Activated T-cell treated with anti-CD3 and anti-CD28 coated beads, Interleukin-2, amount 50 U/mL, for 4 hours (primary cell): ENCODE results near the gene CCDC18. TPM values are rescaled to one million over a fixed set of nuclear protein-coding genes. Genes with fewer than 3 reads are reported as not detected.
"Not testable (repeated sequence)": the region's sequence is repeated elsewhere in the genome, so short reads cannot be mapped to it uniquely, and the experiment has no call there.

Experiments used
- ATAC-seq, 2 donors: fragments of 200-7000 bp; cut with Tn5 transposase; one replicate each; pipeline ENCODE4 v1.10.0; 2021
- DNase-seq: peaks from one replicate; pipeline ENCODE4 v3.0.0-alpha.2; 2020
- H3K27me3 Mint-ChIP-seq: one replicate; pipeline ENCODE4 v1.8.0; 2021; ENCODE audit warnings: low read depth, mixed read lengths
- H3K36me3 Mint-ChIP-seq: one replicate; pipeline ENCODE4 v1.8.0; 2022; ENCODE audit warnings: mixed read lengths; ENCODE audit not compliant: insufficient read depth
- H3K4me1 Mint-ChIP-seq: one replicate; pipeline ENCODE4 v1.8.0; 2021; ENCODE audit warnings: low read depth, mixed read lengths
- H3K4me3 Mint-ChIP-seq: one replicate; pipeline ENCODE4 v1.8.0; 2021; ENCODE audit warnings: mild to moderate bottlenecking, moderate library complexity, mixed read lengths
- H3K9me3 Mint-ChIP-seq: one replicate; pipeline ENCODE4 v1.8.0; 2021; ENCODE audit warnings: mixed read lengths
- total RNA-seq, 3 donors: library from RNA; stranded (reverse); gene quantifications; one replicate each; pipeline ENCODE4 v1.2.1, GENCODE V29; 2021

Gene CCDC18
- total RNA-seq, 3 donors from 2014 or later, result 4.6 to 8.3 (median 8.1) TPM

GRCh38 chr1:93155335-93155734, 25.2 kb upstream of the CCDC18 start:
- H3K4me3 Mint-ChIP-seq, result no peak overlapping the region

DNA sequence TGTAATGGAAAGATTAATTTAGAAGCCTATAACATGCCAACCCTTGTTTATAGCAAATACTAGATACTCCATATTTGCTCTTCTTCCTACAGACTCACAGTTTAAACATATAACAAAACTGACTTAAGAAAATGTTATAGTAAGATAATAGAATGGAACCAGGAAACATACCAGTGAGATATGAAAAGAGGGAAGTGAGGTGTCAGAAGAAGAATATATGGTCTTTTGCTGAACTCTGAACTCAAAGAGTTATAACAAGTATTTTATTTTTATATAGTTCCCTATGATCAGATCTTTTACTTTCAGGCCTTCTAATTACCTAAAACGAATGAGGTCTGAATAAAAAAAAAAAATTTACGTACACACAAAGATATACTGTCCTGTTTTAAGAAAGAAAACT, 21.2 kb upstream of the CCDC18 start:
- H3K4me3 Mint-ChIP-seq, result no peak overlapping the region
- H3K36me3 Mint-ChIP-seq, result peaks cover 28% of the 10 kb centered on the region
- H3K4me1 Mint-ChIP-seq, result peaks cover 34% of the 10 kb centered on the region
- no peaks in the 10 kb centered on the region for H3K9me3 Mint-ChIP-seq
- H3K27me3 Mint-ChIP-seq, result no peaks in the 10 kb centered on the region
- DNase-seq (no peak), ATAC-seq (no peak)

More at GRCh38 chr1:93155335-93155734, 25.2 kb upstream of the CCDC18 start:
- peaks cover 18% of the 10 kb centered on the region for H3K4me1 Mint-ChIP-seq
- H3K27me3 Mint-ChIP-seq, result no peaks in the 10 kb centered on the region
- ATAC-seq (peak; percentile 32 to 37), DNase-seq (no peak)
- H3K9me3 Mint-ChIP-seq, result no peaks in the 10 kb centered on the region
- H3K36me3 Mint-ChIP-seq, result peaks cover 28% of the 10 kb centered on the region

DNA sequence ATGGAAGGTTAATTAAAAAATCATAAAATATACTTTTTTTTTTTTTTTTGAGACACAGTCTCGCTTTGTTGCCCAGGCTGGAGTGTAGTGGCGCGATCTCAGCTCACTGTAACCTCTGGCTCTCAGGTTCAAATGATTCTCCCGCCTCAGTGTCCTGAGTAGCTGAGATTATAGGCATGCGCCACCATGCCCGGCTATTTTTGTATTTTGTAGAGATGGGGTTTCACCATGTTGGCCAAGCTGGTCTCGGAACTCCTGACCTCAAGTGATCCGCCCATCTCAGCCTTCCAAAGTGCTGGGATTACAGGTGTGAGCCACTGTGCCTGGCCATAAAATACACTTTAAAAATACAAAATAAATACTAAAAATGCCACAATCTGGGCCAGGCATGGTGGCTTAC, 17.2 kb upstream of the CCDC18 start:
- not testable (repeated sequence) for H3K27me3 Mint-ChIP-seq, H3K4me3 Mint-ChIP-seq, DNase-seq, H3K9me3 Mint-ChIP-seq, ATAC-seq
- Mint-ChIP-seq H3K4me1 (peaks cover 49% of the 10 kb centered on the region), H3K36me3 (peaks cover 41% of the 10 kb centered on the region)

DNA sequence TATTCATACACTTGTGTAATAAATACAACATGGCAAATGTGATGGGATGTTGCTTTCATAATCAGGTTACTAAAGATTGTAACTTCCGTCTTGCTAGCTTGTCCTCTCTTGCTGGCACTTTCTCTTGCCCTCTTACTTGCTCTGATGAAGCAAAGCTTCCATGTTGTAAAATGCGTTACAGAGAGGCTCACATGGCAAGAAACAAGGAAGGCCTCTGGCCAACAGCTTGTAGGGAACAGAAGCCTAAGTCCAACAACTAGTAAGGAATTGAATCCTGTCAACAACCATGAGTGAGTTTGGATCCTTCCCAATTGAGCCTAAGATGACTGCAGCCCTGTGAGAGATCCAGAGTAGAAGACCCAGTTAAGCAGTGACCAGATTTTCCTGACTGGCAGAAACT, 15.7 kb upstream of the CCDC18 start:
- H3K4me3 Mint-ChIP-seq, result no peak overlapping the region
- peaks cover 58% of the 10 kb centered on the region for H3K4me1 Mint-ChIP-seq
- DNase-seq, result no peak
- H3K27me3 Mint-ChIP-seq, result no peaks in the 10 kb centered on the region
- no peak for ATAC-seq
- H3K36me3 Mint-ChIP-seq, result peaks cover 42% of the 10 kb centered on the region
- H3K9me3 Mint-ChIP-seq, result peaks cover 4% of the 10 kb centered on the region

DNA sequence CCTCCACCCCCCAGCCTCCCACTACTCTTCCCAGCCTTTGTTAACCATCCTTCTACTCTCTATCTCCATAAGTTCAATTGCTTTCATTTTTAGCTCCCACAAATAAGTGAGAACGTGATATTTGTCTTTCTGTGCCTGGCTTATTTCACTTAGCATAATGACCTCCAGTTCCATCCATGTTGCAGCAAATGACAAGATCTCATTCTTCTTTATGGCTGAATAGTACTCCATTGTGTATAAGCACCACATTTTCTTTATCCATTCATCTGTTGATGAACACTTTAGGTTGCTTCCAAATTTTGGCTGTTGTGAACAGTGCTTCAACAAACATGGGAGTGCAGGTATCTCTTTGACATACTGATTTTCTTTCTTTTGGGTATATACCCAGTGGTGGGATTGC, 14.6 kb upstream of the CCDC18 start:
- DNase-seq, H3K4me3 Mint-ChIP-seq, ATAC-seq, H3K9me3 Mint-ChIP-seq, H3K27me3 Mint-ChIP-seq: not testable (repeated sequence)
- peaks cover 59% of the 10 kb centered on the region for H3K4me1 Mint-ChIP-seq
- peaks cover 41% of the 10 kb centered on the region for H3K36me3 Mint-ChIP-seq

GRCh38 chr1:93167006-93167405, 13.5 kb upstream of the CCDC18 start:
- peaks cover 4% of the 10 kb centered on the region for H3K9me3 Mint-ChIP-seq
- no peaks in the 10 kb centered on the region for H3K27me3 Mint-ChIP-seq
- H3K4me3 Mint-ChIP-seq, result no peak overlapping the region
- peaks cover 60% of the 10 kb centered on the region for H3K4me1 Mint-ChIP-seq
- H3K36me3 Mint-ChIP-seq, result peaks cover 37% of the 10 kb centered on the region
- ATAC-seq, result no peak
- no peak for DNase-seq

GRCh38 chr1:93170141-93170678, 10.3 kb upstream of the CCDC18 start:
- not testable (repeated sequence) for H3K27me3 Mint-ChIP-seq, DNase-seq, H3K4me3 Mint-ChIP-seq, H3K9me3 Mint-ChIP-seq
- peak in 1 of 2 donors; percentile 18 for ATAC-seq
- H3K36me3 Mint-ChIP-seq, result peaks cover 46% of the 10 kb centered on the region
- H3K4me1 Mint-ChIP-seq, result peaks cover 67% of the 10 kb centered on the region

DNA sequence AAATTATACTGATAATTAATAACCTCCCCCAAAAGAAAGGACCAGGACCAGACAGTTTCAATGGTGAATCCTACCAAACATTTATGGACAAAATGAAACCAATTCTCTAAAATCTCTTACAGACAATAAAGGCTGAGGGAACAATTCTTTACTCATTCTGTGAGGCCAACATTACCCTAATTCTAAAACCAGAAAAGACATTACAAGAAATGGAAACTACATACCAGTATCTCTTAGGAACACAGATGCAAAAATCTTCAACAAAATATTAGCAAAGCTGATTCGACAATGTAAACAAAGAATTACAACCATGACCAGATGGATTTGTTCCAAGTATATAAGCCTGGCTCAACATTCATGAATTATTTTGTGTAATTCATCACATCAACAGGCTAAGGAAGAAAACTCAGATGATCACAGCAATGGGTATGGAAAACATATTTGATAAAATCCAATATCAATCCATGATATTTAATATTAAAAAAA, 8.9 kb upstream of the CCDC18 start:
- H3K27me3 Mint-ChIP-seq, result no peaks in the 10 kb centered on the region
- DNase-seq (no peak), ATAC-seq (peak; percentile 18 to 32)
- peaks cover 65% of the 10 kb centered on the region for H3K4me1 Mint-ChIP-seq
- H3K9me3 Mint-ChIP-seq, result peaks cover 4% of the 10 kb centered on the region
- H3K4me3 Mint-ChIP-seq, result peak overlapping the region; percentile 71
- H3K36me3 Mint-ChIP-seq, result peaks cover 41% of the 10 kb centered on the region

- H3K4me3 Mint-ChIP-seq, result no peak overlapping the region
- no peaks in the 10 kb centered on the region for H3K27me3 Mint-ChIP-seq
- H3K4me1 Mint-ChIP-seq, result peaks cover 69% of the 10 kb centered on the region
- ATAC-seq (no peak), DNase-seq (no peak)
- peaks cover 38% of the 10 kb centered on the region for H3K36me3 Mint-ChIP-seq
- H3K9me3 Mint-ChIP-seq, result peaks cover 4% of the 10 kb centered on the region
These were observed 7.7 kb upstream of the CCDC18 start for GRCh38 chr1:93172778-93173177.

DNA sequence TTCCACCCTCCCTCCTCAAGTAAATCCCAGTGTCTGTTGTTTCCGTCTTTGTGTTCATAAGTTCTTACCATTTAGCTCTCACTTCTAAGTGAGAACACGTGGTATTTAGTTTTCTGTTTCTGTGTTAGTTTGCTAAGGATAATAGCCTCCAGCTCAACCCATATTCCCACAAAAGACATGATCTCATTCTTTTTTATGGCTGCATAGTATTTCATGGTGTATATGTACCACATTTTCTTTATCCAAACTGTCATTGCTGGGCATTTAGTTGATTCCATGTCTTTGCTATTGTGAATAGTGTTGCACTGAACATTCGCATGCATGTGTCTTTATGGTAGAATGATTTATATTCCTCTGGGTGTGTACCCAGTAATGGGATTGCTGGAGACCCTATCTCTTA, 5.9 kb upstream of the CCDC18 start:
- Mint-ChIP-seq H3K36me3 (peaks cover 37% of the 10 kb centered on the region), H3K4me1 (peaks cover 64% of the 10 kb centered on the region)
- H3K9me3 Mint-ChIP-seq, DNase-seq, ATAC-seq, H3K4me3 Mint-ChIP-seq, H3K27me3 Mint-ChIP-seq: not testable (repeated sequence)

- peak overlapping the region; percentile 97 for H3K4me3 Mint-ChIP-seq
- DNase-seq (no peak), ATAC-seq (no peak)
- H3K9me3 Mint-ChIP-seq, result no peaks in the 10 kb centered on the region
- peaks cover 57% of the 10 kb centered on the region for H3K4me1 Mint-ChIP-seq
- H3K27me3 Mint-ChIP-seq, result no peaks in the 10 kb centered on the region
- H3K36me3 Mint-ChIP-seq, result peaks cover 27% of the 10 kb centered on the region
These were observed 2.5 kb upstream of the CCDC18 start for GRCh38 chr1:93177991-93178390.

DNA sequence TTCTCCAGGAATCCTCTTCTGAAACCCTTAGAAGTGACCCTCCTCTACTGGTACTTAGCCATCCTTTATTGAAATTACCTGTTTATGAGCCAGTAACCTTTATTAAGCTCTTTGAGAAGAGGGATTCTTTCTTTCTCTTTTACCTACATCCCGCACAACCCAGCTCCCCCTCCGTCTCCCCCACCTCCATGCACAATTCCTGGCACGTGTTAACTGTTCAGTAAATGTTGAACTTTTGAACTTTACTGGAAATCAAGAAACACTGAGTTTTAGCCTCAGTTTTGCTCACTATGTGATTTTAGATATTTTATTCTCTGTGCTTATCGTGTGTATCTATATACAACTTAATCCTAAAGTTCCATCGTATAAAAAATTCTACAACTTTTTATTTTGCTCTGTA, 2.1 kb upstream of the CCDC18 start:
- Mint-ChIP-seq H3K36me3 (peaks cover 24% of the 10 kb centered on the region), H3K9me3 (no peaks in the 10 kb centered on the region), H3K4me3 (peak overlapping the region; percentile 97), H3K4me1 (peaks cover 53% of the 10 kb centered on the region), H3K27me3 (no peaks in the 10 kb centered on the region)
- no peak for ATAC-seq
- no peak for DNase-seq

- H3K4me3 Mint-ChIP-seq, result peak within 1 kb of the TSS; percentile 97
- H3K27me3 Mint-ChIP-seq, result no peaks in the 10 kb centered on the region
- DNase-seq (peak; percentile 92), ATAC-seq (peak; percentile 88 to 90)
- peaks cover 21% of the 10 kb centered on the region for H3K36me3 Mint-ChIP-seq
- no peaks in the 10 kb centered on the region for H3K9me3 Mint-ChIP-seq
- peaks cover 50% of the 10 kb centered on the region for H3K4me1 Mint-ChIP-seq
These were observed 420 bp upstream of the CCDC18 start, which contains the start of gene TMED5 for GRCh38 chr1:93179886-93180722. Gene TMED5 (minus strand): TSS chr1:93180413. CDS start chr1:93180242, 171 bp downstream.

- Mint-ChIP-seq H3K9me3 (no peaks in the 10 kb centered on the region), H3K27me3 (no peaks in the 10 kb centered on the region), H3K4me3 (no peak overlapping the region), H3K4me1 (peaks cover 31% of the 10 kb centered on the region), H3K36me3 (peaks cover 16% of the 10 kb centered on the region)
- DNase-seq, result no peak
- ATAC-seq, result no peak
These were observed 6.1 kb downstream of the CCDC18 start for GRCh38 chr1:93186667-93187066.

- peaks cover 12% of the 10 kb centered on the region for H3K4me1 Mint-ChIP-seq
- H3K27me3 Mint-ChIP-seq, result no peaks in the 10 kb centered on the region
- no peak overlapping the region for H3K4me3 Mint-ChIP-seq
- H3K9me3 Mint-ChIP-seq, result no peaks in the 10 kb centered on the region
- ATAC-seq, result no peak
- DNase-seq, result no peak
- peaks cover 16% of the 10 kb centered on the region for H3K36me3 Mint-ChIP-seq
These were observed 9.9 kb downstream of the CCDC18 start for GRCh38 chr1:93190432-93190831.
